Umbilical cord (tissue), 2 donors: Measurements from ENCODE around the gene NPAS2. TPM values are rescaled to one million over a fixed set of nuclear protein-coding genes. Genes with fewer than 3 reads are reported as not detected.
A peak's percentile ranks its signal among the peaks of the same experiment; 100 is the strongest.

Experiments used
- DNase-seq: peaks from one replicate; pipeline ENCODE4 v3.0.0-alpha.2; 2015; ENCODE audit warnings: low spot score
- total RNA-seq: library from RNA; depleted of rRNA; stranded (reverse); fragments of >200 nt; gene quantifications from one replicate; pipeline ENCODE4 v1.2.3, GENCODE V29; 2014; ENCODE audit warnings: low replicate concordance; ENCODE audit not compliant: insufficient read depth

The NPAS2 gene
- total RNA-seq, 1 donor from 2014 or later: 124 TPM

DNA sequence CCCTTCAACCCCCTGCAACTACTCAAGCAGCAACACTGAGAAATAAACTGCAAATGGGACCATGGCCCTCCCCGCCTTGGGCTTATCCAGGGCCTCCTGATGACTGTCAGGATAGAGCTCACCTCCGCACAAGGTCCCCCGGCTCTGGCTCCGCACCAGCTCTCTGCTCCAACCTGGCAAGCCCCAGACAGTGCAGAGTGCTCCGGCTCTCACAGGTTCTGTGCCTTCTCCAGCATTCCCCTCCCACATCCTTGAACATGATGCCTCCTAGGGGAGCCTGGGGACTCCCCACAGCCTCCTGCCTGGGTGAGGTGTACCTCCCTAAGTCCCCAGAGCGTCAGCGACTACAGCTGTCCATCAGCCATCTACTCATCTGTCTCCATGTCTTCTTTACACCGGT is 26.7 kb upstream of the NPAS2 start:
- no peak for DNase-seq

DNA sequence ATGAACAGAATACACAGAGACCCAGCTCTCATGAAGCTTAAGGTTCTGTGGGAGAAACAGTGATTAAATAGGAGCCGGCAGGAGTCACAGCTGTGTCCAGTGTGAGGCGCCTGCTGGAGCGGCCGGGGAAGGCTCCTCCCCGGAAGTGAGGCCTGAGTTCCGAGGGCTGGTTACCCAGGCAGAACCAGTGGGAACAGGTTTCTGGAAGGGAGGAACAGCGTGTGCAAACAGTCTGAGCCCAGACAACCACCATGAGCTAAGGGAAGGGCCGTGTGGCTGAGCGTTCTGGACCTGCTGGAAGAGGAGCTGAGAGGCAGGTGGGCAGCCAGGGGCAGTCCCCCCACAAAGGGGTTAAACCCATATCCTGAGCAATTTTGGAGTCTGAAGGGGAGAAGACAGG is 26.0 kb upstream of the NPAS2 start:
- DNase-seq: no peak

DNA sequence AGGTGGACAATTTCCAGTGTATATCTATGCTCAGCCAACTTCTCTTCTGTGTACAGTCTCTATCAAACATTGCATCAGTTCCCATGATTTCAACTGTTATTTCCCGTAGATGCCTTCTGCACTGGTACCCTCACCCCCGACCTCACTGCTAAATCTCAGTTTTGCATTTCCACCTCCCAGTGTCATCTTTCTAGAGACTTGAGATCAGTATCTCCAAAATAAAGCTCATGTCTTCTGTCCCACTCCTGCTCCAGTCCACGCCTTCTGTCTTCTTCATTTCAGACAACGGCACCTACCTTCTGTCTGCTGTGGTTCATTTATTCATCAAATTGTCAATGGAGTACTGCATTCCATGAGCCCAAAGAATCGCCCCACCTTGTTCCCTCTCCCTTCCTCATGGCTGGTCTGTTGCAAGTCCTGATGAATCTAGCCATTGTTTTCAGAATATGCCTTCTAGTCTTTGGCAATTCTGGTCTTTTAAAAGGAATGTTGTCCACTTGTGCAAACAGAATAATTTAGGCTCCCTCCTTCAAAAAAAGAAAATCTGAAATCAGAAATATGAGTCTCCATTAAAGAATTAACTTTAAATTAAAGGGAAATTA is 23.3 kb upstream of the NPAS2 start:
- DNase-seq: no peak

GRCh38 chr2:100799686-100800085 is 20.3 kb upstream of the NPAS2 start:
- DNase-seq: no peak

- peak; percentile 87 for DNase-seq
Observed at GRCh38 chr2:100800915-100801314, 19.0 kb upstream of the NPAS2 start.

DNA sequence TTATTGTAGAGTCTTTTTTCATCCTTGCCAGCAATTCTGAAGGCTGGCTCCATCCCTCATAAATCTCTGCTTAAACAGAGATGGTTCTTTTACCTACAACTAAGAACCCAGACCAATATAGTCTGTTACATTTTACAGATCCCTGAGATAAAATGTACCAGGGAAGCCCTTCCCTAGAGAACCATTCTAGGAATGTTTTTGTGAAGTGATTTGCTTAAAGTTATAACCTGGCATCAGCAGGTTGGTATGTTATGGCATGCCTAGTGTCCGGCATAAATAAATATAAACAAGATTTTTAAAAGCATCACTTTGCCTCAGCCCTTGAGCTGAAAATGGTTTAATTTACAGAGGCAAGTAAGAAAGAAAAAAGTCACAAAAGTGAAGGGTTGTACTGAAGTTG is 18.5 kb upstream of the NPAS2 start:
- DNase-seq: no peak

- DNase-seq: peak; percentile 67
Observed at GRCh38 chr2:100802066-100802465, 17.9 kb upstream of the NPAS2 start.

DNA sequence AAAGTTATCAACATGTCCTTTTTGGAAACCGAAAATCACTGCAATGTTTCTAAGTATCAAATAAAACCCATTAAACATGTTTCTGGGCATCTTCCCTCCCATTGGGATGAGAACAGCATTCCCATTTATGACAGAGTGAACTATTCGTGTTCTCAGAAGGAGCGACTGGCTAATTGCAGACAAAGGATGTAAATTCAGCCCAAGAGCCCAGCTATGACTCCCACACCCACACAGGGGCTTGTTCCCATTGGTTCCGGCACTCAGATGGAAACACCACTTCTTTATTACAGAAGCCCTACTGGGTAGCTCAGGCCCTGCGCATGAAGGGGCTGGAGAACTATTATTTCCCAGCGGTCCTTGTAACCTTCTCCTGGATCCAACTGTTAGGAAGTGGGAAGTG is 16.6 kb upstream of the NPAS2 start:
- DNase-seq: no peak

DNA sequence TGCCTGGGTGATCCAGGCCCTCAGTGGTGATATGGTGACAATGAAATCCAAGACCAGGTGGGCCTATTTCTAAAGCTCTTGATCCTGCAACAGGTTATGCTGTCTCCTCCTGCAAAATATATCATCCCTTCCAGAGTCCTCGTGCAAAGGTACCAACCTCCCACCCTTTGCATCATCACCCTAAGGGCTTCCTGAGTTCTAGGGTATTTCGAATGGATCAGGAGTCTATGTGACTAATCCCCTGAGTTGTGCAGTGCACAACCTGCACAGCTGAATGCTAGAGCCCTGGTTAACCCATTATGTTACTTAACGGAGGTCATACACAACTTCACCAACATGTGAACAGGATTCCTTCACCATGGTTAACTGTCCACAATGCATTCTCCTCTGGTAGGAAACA is 13.4 kb upstream of the NPAS2 start:
- DNase-seq: no peak

- DNase-seq: no peak
Observed at GRCh38 chr2:100807707-100808106, 12.2 kb upstream of the NPAS2 start.

- no peak for DNase-seq
Observed at GRCh38 chr2:100808582-100808981, 11.4 kb upstream of the NPAS2 start.

GRCh38 chr2:100809506-100809905 is 10.4 kb upstream of the NPAS2 start:
- DNase-seq: no peak

DNA sequence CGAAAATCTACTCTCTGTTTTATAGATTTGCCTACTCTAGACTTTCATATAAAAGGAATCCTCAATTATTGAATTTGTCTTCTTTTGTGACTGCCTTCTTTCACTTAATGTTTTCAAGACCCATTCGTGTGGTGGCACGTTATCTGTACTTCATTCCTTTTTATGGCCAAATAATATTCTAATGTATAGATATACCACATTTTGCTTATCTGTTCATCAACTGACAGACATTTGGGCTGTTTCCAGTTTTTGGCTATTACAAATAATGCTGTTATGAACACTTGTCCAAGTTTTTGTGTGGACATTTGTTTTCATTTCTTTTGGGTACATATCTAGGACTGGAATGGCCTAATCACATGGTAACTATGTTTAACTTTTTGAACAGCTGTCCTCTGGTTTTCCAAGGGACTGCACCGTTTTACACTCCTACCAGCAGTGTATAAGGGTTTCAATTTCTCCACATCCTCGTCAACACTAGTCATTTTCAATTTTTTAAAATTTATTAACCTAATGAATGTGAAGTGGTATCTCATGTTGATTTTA is 9.3 kb upstream of the NPAS2 start:
- DNase-seq: no peak

- DNase-seq: no peak
Observed at GRCh38 chr2:100812116-100812515, 7.8 kb upstream of the NPAS2 start.

DNA sequence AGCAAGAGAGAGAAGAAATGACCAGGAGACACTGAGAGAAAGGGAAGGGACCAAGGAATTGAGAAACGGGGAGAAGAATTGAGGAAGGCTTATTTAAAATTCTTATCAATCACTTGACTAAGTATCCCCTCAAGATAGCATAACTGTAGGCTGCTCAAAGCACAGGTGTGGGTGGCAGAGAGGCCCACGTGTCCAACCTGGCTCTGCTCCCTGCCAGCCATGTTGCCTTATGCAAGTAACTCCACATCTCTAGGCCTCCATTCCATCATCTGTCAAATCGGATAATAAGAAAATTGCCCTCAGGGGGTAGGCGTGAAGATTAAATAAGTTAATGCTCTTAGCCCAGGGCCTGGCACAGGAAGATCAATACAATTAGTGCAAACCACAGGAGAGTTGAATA is 7.4 kb upstream of the NPAS2 start:
- DNase-seq: no peak

DNA sequence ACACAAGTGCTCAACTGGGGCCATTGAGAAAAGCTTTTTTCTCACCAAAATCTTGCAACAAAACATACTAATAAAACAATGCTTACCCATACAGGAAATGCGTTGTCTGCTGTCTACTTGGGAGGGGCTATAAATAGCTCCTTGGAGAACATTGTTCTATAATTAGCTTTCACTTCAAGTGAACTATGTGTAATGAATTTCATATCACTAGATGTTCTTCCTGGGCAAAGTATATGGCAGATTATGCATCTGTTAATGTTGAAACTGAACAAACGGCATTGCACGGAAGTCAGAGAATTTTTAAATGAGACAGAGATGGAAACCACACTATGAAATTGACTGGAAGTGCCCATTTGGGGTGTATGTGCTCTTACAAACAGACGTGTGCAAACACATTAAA is 6.4 kb upstream of the NPAS2 start:
- DNase-seq: no peak

- no peak for DNase-seq
Observed at GRCh38 chr2:100814043-100814442, 5.9 kb upstream of the NPAS2 start.

- no peak for DNase-seq
Observed at GRCh38 chr2:100814453-100814852, 5.5 kb upstream of the NPAS2 start.

DNA sequence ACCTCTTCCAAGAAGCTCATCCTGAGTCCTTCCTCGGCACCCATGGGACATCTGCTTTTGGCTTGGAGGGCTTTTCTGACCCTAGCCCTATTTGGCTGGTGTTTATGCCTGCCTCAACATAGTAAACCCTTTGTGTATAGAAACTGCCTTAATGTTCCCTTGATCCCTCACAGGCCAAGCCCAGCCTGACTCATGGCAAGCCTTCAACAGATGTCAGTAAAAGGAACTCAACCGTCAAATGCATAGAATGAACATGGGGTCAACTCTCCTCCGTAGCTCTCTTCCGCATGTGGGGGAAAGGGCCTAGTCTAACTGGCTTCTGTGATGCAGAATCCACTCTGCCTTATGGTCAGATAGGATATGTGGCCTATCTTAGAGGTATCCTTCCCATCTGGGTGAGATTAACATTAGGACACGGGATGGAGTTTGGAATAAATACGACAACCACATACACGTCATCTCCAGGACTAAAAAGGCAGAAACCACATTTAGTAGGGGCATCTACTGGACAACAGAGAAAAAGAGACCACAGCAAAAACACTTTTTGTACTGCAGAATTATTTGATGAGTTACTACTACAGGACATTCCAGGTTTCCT is 2.5 kb upstream of the NPAS2 start:
- DNase-seq: peak; percentile 21

- peak; percentile 74 for DNase-seq
Observed at GRCh38 chr2:100818003-100818605, 1.8 kb upstream of the NPAS2 start.

GRCh38 chr2:100818606-100819369 is 1.2 kb upstream of the NPAS2 start:
- DNase-seq: peak; percentile 93

- no peak for DNase-seq
Observed at GRCh38 chr2:100820273-100820522, 259 bp downstream of the NPAS2 start.
